GM10266 (cell line): ENCODE measurements around the gene CDH20.

Source experiments
- DNase-seq: peaks from one replicate; pipeline ENCODE4 v3.0.0; 2012; ENCODE audit errors: extremely low spot score
- TF ChIP-seq, protein P1 (sequence below): IDR thresholded peaks from 2 replicates; pipeline ENCODE4 v1.5.1; 2012; ENCODE audit warnings: mild to moderate bottlenecking, low read depth; ENCODE audit not compliant: control insufficient read depth, insufficient read depth; ENCODE audit errors: missing control alignments

CDH20 gene

DNA sequence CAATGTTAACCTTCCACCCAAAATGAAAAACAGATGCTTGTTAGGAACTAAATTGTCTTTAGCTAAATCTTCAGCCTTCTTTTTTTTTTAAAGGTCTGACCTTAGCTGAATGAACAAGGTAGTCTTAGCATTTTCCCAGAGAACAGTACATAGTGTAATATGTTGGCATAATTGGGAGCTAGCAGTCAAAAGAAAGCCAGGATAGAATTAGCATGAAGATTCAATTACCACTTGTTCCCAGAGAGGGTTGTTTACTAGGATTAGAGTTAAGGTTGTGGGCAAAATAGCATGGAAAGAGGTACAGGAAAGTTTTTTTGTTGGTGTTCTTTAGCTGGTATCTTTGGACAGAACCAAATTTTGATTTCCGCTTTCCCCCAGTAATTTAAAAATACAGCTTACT is 6.9 kb downstream of the CDH20 start:
- TF ChIP-seq, protein P1, sequence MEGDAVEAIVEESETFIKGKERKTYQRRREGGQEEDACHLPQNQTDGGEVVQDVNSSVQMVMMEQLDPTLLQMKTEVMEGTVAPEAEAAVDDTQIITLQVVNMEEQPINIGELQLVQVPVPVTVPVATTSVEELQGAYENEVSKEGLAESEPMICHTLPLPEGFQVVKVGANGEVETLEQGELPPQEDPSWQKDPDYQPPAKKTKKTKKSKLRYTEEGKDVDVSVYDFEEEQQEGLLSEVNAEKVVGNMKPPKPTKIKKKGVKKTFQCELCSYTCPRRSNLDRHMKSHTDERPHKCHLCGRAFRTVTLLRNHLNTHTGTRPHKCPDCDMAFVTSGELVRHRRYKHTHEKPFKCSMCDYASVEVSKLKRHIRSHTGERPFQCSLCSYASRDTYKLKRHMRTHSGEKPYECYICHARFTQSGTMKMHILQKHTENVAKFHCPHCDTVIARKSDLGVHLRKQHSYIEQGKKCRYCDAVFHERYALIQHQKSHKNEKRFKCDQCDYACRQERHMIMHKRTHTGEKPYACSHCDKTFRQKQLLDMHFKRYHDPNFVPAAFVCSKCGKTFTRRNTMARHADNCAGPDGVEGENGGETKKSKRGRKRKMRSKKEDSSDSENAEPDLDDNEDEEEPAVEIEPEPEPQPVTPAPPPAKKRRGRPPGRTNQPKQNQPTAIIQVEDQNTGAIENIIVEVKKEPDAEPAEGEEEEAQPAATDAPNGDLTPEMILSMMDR: no peak
- DNase-seq: no peak

DNA sequence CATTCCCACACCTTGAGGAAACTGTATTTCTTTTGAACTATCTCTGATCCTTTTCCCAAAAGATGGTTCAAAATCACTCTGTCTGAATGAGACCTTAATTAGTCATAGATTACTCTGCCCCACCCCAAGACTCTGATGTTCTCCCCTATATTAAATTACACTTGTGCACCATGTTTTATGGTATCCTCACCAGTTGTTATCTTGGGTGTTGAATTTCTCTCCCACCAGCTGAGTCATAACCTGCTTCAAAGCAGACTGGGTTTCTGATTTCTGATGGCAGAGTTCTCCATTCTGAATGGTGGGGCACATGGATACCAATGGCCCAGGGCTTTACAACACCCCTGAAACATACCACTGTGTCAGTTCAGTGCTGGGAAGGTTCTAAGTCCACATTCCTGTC is 15.0 kb downstream of the CDH20 start:
- TF ChIP-seq, protein P1: no peak

DNA sequence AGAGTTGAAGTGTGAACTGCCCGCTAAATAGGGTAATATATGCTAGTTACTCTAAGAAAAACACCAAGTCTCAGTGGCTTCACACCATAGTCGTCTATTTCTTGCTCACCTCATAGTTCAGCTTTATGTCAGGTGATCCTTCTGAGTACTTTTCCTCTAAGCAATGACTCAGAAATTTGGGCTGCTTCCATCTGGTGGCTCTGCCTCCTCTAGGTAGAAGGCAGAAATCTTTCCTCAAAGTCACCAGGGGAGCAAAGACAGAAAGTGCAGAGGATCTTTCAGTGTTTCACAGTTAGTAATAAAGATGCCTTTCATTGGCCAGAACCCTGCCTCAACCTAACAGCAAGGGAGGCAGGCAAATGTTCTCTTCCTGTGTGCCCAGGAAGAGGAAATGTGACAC is 17.3 kb downstream of the CDH20 start:
- TF ChIP-seq, protein P1: no peak
- DNase-seq: no peak

More for the DNA sequence above, 15.0 kb downstream of the CDH20 start:
- DNase-seq: no peak

DNA sequence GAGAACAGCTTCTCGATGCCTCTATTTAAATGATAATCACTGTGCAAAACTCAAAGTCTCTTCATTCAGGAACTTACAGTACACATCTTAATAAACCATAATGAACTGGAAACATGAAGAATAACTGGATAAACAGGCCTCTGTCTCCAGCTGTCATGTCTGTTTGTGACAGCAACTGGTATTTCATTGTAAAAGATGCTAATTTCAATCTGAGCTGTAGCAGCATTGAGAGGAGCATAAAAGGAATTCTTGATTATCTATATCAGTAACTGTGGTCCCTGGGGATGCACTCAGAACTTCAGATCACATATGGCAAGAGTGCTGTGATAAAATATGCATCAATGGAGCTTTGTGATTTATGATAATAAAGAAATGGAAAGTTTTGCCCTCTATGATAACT is 18.8 kb downstream of the CDH20 start:
- TF ChIP-seq, protein P1: no peak
- DNase-seq: no peak

DNA sequence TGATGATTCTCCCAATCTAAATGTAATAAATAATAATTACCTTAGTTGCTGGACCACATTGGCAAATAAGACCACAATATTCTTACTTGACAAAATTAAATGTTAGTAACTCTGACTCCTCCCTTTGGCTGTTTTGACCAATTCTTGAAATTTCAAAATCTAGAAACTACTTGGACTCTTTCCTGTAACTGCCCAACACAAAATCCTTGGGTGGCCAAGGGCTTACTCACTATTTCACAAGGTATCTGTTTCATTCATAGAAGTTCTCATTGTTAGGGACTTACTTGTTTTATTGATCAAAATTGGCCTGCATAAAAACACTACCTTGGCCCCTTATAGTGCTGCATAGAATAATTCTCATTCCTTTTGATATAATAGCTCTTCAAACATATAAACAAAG is 19.4 kb downstream of the CDH20 start:
- no peak for DNase-seq
- TF ChIP-seq, protein P1: no peak

DNA sequence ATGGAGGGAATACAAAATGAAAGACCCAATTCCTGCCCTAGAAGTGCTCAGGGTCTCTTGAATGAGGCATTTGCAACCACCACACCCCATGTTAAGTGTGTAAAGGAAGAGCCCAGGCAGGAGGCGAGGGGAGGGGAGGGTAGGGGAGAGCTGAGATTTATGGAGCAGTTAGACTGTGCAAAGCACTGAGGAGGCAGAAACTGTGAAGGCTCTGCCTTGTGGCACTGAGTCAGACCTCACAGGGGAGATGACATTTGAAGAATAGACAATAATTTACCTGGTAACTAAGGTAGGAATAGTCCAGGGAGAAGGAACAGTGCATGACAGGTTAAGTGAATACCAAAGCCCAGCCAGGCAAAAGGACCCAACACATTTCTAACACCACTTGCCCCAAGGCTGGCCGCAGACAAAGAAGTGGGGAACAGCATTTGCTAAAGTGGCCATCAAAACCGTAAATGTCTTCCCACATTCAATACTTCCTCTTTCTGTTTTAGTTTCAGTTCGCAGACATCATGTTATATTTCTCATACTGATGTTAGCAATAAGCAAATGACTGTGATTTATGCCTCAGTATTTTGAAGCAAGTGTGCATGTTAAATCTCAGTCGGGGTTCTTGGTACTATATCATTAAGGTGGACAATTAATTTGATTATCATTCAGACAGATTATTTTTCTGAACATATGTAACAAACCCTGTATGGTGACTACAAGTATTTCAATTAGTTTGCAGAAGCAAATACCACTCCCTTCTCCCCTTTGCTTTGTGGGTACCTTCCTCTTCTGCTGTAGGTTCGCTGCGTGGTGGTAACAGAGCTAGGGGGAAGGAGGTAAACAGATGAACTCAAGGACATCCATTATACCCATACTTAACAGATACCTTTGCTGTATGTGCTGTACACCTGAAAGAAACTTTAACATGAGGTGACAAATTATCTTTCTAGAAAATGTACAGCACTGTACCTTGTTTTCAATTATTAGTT is 27.5 kb downstream of the CDH20 start:
- TF ChIP-seq, protein P1: no peak

DNA sequence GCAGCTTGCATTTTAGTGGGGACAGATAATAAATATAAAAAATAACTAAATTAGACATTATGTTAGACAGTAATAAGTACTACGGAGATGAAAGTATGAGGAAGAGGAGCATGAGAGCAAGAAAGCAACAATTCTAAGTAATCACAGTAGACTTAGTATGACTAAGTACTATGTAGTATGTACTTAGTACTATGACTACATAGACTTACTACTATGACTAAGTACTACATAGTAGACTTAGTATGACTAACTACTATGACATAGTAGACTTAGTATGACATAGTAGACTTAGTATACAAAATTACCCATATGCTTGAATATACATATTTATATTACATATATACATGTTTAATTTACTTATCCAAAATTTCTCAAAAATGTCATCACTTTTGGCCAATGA is 29.3 kb downstream of the CDH20 start:
- TF ChIP-seq, protein P1: no peak
- no peak for DNase-seq

More for the DNA sequence above, 27.5 kb downstream of the CDH20 start:
- no peak for DNase-seq
